Right cardiac atrium (tissue), 5 donors: ENCODE results near the gene PSTPIP1. TPM values are rescaled to one million over a fixed set of nuclear protein-coding genes. Genes with fewer than 3 reads are reported as not detected.

ENCODE experiments used
- ATAC-seq, 2 donors: fragments of 200-7000 bp; cut with Tn5 transposase; one replicate each; pipeline versions ENCODE4 v1.8.0 to v1.9.1; 2020; ENCODE audit warnings: moderate library complexity in 2 of 2, mild to moderate bottlenecking in 1 of 2
- DNase-seq, 3 donors: peaks; one replicate each; pipeline ENCODE4 v3.0.0-alpha.2; 2020
- H3K27ac ChIP-seq: one replicate; pipeline ENCODE4 v1.5.1; 2013; ENCODE audit warnings: mild to moderate bottlenecking, low read length, control low read depth, moderate library complexity
- H3K27me3 ChIP-seq: one replicate; pipeline ENCODE4 v1.6.1; 2013; ENCODE audit not compliant: control insufficient read depth, insufficient read depth
- H3K4me1 ChIP-seq: one replicate; pipeline ENCODE4 v1.6.1; 2013; ENCODE audit warnings: low read length; ENCODE audit not compliant: control insufficient read depth, insufficient read depth
- H3K4me3 ChIP-seq: one replicate; pipeline ENCODE4 v1.5.1; 2013; ENCODE audit warnings: low read length, control low read depth
- H3K9me3 ChIP-seq: one replicate; pipeline ENCODE4 v1.6.1; 2013; ENCODE audit warnings: low read length; ENCODE audit not compliant: control insufficient read depth
- WGBS: extraction: QIAGEN DNeasy Blood & Tissue Kit; methylation state at CpG from one replicate; pipeline ENCODE4 v1.1.7; 2013; 5-methylcytosine and 5-hydroxymethylcytosine counted together
- intact Hi-C, 4 donors: fragments of 100-400 bp; cut with DNase I; formaldehyde crosslinking; loops; one replicate each; pipeline versions ENCODE4 v1.11.0 to v1.14.0; 2022 to 2023
- polyA plus RNA-seq: library from polyadenylated mRNA; stranded (reverse); fragments of 200-250 nt; gene quantifications from one replicate; pipeline ENCODE4 v1.2.3, GENCODE V29; 2013
- total RNA-seq, 4 donors: library from RNA; stranded (reverse); fragmentation: NEBNext Ultra II Directional; extraction: Animal tissue kit (Norgen Biotek cat#: 25700); gene quantifications; one replicate each; pipeline ENCODE4 v1.2.1, GENCODE V29; 2021
- donor health status: healthy with polysubstance abuse.
- donor health status: DM: no; HTN: yes; CAD: no.
- donor health status: DM: no; HTN: no; CAD: no.
- donor health status: DM: no; HTN: yes; CAD: no; lungs with severe emphysema.
- donor health status: DM: yes; HTN: yes; CAD: no.

Gene PSTPIP1
- total and polyA plus RNA-seq, 5 donors = 1.9 to 6.0 (median 5.0) TPM

DNA sequence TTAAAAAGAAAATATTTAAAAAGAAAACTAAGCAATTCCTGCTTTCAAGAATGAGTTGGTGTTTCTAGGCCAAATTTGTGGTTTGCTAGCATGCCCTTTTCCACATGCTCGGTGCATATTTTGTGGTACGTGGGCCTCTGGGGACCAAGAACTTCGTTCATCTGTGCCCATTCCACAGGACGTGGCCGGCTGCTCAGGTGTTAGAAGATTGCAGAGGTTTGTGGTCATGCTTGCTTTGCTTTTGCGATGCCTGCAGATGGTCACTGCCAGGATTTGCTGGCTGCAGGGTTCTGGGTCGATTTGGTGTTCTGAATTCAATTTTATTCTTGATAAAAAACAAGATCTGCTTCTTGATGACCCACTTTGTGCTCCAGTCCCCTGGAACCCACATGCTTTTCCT lies 7.5 kb downstream of the PSTPIP1 start:
- Histone ChIP-seq H3K4me3 (no peak overlapping the region), H3K27me3 (no peaks in the 10 kb centered on the region), H3K27ac (no peak overlapping the region), H3K9me3 (no peaks in the 10 kb centered on the region), H3K4me1 (no peaks in the 10 kb centered on the region)
- intact Hi-C loops = no loop called here
- WGBS = 76% methylated on average over 7 of the region's 7 CpGs
- ATAC-seq = no peak
- no peak for DNase-seq

DNA sequence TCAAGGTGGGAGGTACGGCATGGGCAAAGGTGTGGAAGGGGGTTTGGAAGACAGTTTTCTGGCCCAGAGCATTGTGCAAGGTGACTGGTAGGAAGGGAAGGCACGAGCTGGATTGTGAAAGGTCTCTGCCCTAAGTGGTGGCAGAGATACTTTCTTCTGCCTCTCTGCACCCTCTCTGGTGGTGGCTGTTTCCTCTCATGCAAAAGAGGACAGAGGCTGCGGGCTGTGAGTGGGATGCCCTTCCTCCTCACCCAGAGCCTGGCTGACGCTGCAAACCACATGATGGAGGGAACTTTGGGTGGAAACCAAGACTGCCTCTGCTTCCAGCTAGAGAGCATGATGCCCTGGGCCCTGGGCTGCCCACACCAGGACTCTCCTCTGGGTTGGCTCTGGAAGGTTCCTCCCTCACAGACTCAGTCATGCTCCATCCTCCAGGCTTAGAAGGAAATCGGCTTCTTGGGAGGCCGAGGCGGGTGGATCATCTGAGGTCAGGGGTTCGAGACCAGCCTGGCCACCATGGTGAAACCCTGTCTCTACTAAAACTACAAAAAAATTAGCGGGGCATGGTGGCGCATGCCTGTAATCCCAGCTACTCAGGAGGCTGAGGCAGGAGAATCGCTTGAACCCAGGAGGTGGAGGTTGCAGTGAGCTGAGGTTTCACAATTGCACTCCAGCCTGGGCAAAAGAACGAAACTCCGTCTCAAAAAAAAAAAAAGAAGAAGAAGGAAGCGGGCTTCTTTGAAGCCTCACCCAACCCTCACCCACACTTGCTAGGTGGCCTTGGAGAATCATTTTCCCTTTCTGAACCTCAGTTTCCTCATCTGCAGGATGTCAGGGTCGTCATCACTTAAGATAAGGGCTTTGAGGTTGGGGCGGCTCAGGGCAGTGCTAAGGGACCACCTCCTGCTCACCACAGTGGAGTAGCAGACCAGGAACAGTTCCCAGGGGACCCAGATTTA lies 8.3 kb downstream of the PSTPIP1 start:
- H3K27me3 ChIP-seq = no peaks in the 10 kb centered on the region
- 75% methylated on average over 16 of the region's 16 CpGs for WGBS
- H3K27ac ChIP-seq = peak overlapping the region; percentile 20
- ATAC-seq (peak; percentile 66 to 72), DNase-seq (peak; percentile 45 to 80 (median 73))
- H3K4me1 ChIP-seq = no peaks in the 10 kb centered on the region
- H3K9me3 ChIP-seq = no peaks in the 10 kb centered on the region
- H3K4me3 ChIP-seq = no peak overlapping the region
- intact Hi-C loops = no loop called here

DNA sequence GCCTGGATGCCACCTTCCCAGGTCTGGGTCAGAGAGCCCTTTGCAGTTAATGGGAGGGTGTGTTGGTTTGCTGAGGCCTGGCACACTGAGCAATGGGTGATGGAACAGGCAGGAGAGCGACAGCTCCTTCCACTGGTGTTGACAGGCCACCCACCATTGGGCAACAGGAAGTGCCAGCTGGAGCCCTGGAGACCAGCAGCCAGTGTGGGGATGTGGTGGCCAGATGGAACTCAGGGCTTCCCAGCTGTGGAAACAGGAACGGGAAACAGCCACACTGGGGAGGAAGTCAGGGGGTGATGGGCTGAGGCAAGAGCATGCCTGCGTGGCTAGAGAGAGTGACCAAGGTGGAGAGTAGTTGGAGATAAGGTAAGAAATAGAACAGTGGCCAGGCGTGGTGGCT lies 9.3 kb downstream of the PSTPIP1 start:
- no peak overlapping the region for H3K4me3 ChIP-seq
- intact Hi-C loops = no loop called here
- ATAC-seq (peak; percentile 62 to 72), DNase-seq (peak; percentile 65 to 88 (median 84))
- no peak overlapping the region for H3K27ac ChIP-seq
- 69% methylated on average over 4 of the region's 4 CpGs for WGBS
- no peaks in the 10 kb centered on the region for H3K27me3 ChIP-seq
- H3K9me3 ChIP-seq = no peaks in the 10 kb centered on the region
- H3K4me1 ChIP-seq = no peaks in the 10 kb centered on the region

DNA sequence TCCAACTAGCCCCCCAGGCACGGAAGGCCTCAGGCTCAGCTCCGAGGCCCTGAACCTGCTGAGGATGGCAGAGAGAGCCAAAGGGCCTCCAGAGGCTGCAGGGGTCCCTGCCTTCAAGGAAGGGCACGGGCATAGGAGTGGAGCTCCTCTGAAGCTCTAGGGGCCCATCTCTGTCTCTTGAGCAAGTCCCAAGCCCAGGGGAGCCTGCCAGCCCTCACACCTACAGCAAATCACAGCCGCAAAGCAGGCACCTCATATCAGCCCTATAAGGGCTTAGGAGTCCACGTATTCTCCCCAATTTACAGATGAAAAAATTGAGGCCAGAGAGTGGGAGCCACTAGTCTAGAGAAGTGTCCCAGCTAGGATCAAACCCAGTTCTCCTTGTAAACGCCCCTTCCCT lies 14.2 kb downstream of the PSTPIP1 start:
- intact Hi-C loops = no loop called here
- Histone ChIP-seq H3K4me3 (no peak overlapping the region), H3K9me3 (no peaks in the 10 kb centered on the region), H3K4me1 (no peaks in the 10 kb centered on the region), H3K27me3 (no peaks in the 10 kb centered on the region), H3K27ac (no peak overlapping the region)
- ATAC-seq (no peak), DNase-seq (peak in 1 of 3 donors; percentile 18)
- 86% methylated on average over 6 of the region's 6 CpGs for WGBS

DNA sequence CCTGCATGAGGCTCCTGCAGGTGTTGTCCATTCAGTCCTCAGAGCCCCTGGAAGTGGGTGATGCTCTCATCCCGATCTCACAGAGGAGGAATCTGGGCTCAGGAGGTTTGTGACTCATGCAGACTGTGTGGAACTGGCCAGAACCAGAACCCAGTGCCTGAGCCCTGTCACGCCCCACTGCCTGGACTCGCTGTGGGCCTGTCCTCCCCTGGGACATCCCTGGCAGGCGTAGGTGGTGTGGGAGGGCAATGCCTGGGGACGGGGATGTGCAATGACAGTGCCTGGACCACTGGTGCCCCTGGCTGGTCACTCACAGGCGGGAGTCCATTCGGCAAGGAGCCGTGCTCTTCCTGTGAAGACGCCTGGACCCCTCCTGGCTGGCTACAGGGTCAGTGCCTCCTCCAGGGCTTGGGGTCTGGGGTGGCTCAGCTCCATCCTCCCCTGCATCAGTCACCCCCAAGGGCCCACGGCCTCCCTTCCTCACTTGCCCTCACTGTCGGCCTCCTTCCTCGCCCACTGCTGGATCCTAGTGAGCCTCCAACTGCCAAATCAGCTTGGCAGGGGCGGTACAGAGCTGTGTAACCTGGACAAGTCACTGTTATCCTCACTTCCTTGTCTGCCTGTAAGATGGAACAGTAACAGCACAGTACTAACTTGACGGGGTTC lies 14.9 kb downstream of the PSTPIP1 start:
- Histone ChIP-seq H3K4me1 (no peaks in the 10 kb centered on the region), H3K4me3 (no peak overlapping the region), H3K9me3 (no peaks in the 10 kb centered on the region), H3K27me3 (no peaks in the 10 kb centered on the region), H3K27ac (no peak overlapping the region)
- DNase-seq (peak in 2 of 3 donors; percentile 22 to 50), ATAC-seq (no peak)
- WGBS = 78% methylated on average over 14 of the region's 14 CpGs
- intact Hi-C loops = no loop called here

- no peak overlapping the region for H3K4me3 ChIP-seq
- WGBS = 91% methylated on average over 4 of the region's 4 CpGs
- no peak overlapping the region for H3K27ac ChIP-seq
- no peaks in the 10 kb centered on the region for H3K9me3 ChIP-seq
- intact Hi-C loops = no loop called here
- DNase-seq = no peak
- no peaks in the 10 kb centered on the region for H3K27me3 ChIP-seq
- ATAC-seq = no peak
- no peaks in the 10 kb centered on the region for H3K4me1 ChIP-seq
Measured at GRCh38 chr15:77010312-77010686, 15.4 kb downstream of the PSTPIP1 start.

- ATAC-seq (no peak), DNase-seq (no peak)
- Histone ChIP-seq H3K4me1 (no peaks in the 10 kb centered on the region), H3K9me3 (no peaks in the 10 kb centered on the region), H3K27me3 (no peaks in the 10 kb centered on the region), H3K27ac (no peak overlapping the region), H3K4me3 (no peak overlapping the region)
- intact Hi-C loops = no loop called here
- 83% methylated on average over 4 of the region's 4 CpGs for WGBS
Measured at GRCh38 chr15:77010857-77011256, 15.9 kb downstream of the PSTPIP1 start.

GRCh38 chr15:77012117-77012712 lies 17.3 kb downstream of the PSTPIP1 start:
- Histone ChIP-seq H3K4me1 (no peaks in the 10 kb centered on the region), H3K27ac (no peak overlapping the region), H3K4me3 (no peak overlapping the region), H3K9me3 (no peaks in the 10 kb centered on the region), H3K27me3 (no peaks in the 10 kb centered on the region)
- intact Hi-C loops = no loop called here
- 91% methylated on average over 3 of the region's 3 CpGs for WGBS
- ATAC-seq (no peak), DNase-seq (peak in 1 of 3 donors; percentile 4)

GRCh38 chr15:77012868-77013267 lies 17.9 kb downstream of the PSTPIP1 start:
- DNase-seq (peak in 2 of 3 donors; percentile 18 to 25), ATAC-seq (no peak)
- H3K4me3 ChIP-seq = no peak overlapping the region
- intact Hi-C loops = no loop called here
- no peak overlapping the region for H3K27ac ChIP-seq
- no peaks in the 10 kb centered on the region for H3K4me1 ChIP-seq
- no peaks in the 10 kb centered on the region for H3K9me3 ChIP-seq
- WGBS = 70% methylated on average over 4 of the region's 4 CpGs
- H3K27me3 ChIP-seq = no peaks in the 10 kb centered on the region

DNA sequence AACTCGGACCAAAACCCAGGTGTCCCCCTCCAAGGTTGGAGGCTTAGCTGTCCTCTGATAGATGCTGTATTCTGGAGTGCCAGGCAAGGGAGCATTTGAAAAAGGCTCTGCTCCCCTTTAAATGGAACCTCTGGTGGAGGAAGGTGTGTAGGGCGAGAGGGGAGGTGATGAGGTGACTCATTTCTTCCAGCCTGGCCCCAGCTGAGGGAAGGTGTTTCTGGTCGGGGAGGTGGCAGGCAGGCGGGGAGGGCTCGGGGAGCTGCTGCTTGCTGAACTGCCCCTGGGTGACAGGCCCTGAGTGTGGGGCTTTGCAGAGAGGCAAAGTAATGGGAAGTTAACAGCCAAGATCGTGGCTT lies 18.8 kb downstream of the PSTPIP1 start:
- Histone ChIP-seq H3K27ac (no peak overlapping the region), H3K27me3 (no peaks in the 10 kb centered on the region), H3K9me3 (no peaks in the 10 kb centered on the region), H3K4me1 (no peaks in the 10 kb centered on the region), H3K4me3 (no peak overlapping the region)
- intact Hi-C loops = no loop called here
- WGBS = 74% methylated on average over 6 of the region's 6 CpGs
- DNase-seq = peak in 2 of 3 donors; percentile 59 to 60
- ATAC-seq = no peak
